MCF 10A (cell line): ENCODE measurements around the gene SNX18. TPM values are rescaled to one million over a fixed set of nuclear protein-coding genes. Genes with fewer than 3 reads are reported as not detected.
A peak's percentile ranks its signal among the peaks of the same experiment; 100 is the strongest.

Source experiments
- BruUV-seq: library from RNA; stranded (reverse); fragments of 400-500 nt; replicated peaks from 2 replicates; lab custom pipeline; 2021; lab: Mats Ljungman, UMichigan
- CTCF ChIA-PET: fragments of 300-600 bp; sonication (Branson Sonifier 250); formaldehyde crosslinking; extraction: SDS; loops from one replicate; lab custom pipeline; 2021; ENCODE audit warnings: antibody characterized with exemption, inconsistent platforms; lab: Yijun Ruan, JAX
- POLR2A ChIA-PET: fragments of 300-600, 350-650 bp; sonication (Branson Sonifier 250); formaldehyde crosslinking; extraction: SDS; loops from one replicate; lab custom pipeline; 2020; ENCODE audit warnings: antibody characterized with exemption, inconsistent platforms; lab: Yijun Ruan, JAX
- DNase-seq: peaks from one replicate; pipeline ENCODE4 v3.0.0-alpha.2; 2018; ENCODE audit not compliant: unreplicated experiment
- H3K27ac Mint-ChIP-seq: one replicate; pipeline ENCODE4 v1.8.0; 2022; ENCODE audit warnings: mild to moderate bottlenecking, low read depth, mixed read lengths; ENCODE audit not compliant: unreplicated experiment
- H3K27me3 Mint-ChIP-seq: one replicate; pipeline ENCODE4 v1.8.0; 2022; ENCODE audit warnings: mixed read lengths; ENCODE audit not compliant: insufficient read depth, unreplicated experiment
- H3K36me3 Mint-ChIP-seq: one replicate; pipeline ENCODE4 v1.8.0; 2022; ENCODE audit warnings: mild to moderate bottlenecking, moderate library complexity, mixed read lengths; ENCODE audit not compliant: insufficient read depth, unreplicated experiment
- H3K4me1 Mint-ChIP-seq: one replicate; pipeline ENCODE4 v1.8.0; 2022; ENCODE audit warnings: mixed read lengths; ENCODE audit not compliant: insufficient read depth, unreplicated experiment
- H3K4me3 Mint-ChIP-seq: one replicate; pipeline ENCODE4 v1.8.0; 2022; ENCODE audit warnings: mild to moderate bottlenecking, moderate library complexity, mixed read lengths; ENCODE audit not compliant: unreplicated experiment
- H3K9me3 Mint-ChIP-seq: one replicate; pipeline ENCODE4 v1.8.0; 2022; ENCODE audit warnings: mixed read lengths; ENCODE audit not compliant: unreplicated experiment
- intact Hi-C: fragments of 100-400 bp; cut with micrococcal nuclease; formaldehyde crosslinking; loops from 2 replicates; pipeline ENCODE4 v1.14.1; 2022
- total RNA-seq: library from RNA; stranded (reverse); gene quantifications from 2 replicates; pipeline ENCODE4 v1.2.3, GENCODE V29; 2022
- TF ChIP-seq, protein P1 (sequence below): fragments of 200-600 bp; IDR thresholded peaks from one replicate; pipeline ENCODE4 v1.8.0; 2022; ENCODE audit warnings: antibody characterized with exemption, mild to moderate bottlenecking; ENCODE audit not compliant: unreplicated experiment

The SNX18 gene
- total RNA-seq, 1 experiment from 2014 or later, result 10.0 TPM

DNA sequence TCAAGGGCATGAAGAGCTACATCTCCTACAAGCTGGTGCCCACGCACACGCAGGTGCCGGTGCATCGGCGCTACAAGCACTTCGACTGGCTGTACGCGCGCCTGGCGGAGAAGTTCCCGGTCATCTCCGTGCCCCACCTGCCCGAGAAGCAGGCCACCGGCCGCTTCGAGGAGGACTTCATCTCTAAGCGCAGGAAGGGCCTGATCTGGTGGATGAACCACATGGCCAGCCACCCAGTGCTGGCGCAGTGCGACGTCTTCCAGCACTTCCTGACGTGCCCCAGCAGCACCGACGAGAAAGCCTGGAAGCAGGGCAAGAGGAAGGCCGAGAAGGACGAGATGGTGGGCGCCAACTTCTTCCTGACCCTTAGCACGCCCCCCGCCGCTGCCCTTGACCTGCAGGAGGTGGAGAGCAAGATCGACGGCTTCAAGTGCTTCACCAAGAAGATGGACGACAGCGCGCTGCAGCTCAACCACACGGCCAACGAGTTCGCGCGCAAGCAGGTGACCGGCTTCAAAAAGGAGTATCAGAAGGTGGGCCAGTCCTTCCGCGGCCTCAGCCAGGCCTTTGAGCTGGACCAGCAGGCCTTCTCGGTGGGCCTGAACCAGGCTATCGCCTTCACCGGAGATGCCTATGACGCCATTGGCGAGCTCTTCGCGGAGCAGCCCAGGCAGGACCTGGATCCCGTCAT lies 1.4 kb downstream of the SNX18 start:
- no TSS peak for BruUV-seq
- ChIA-PET CTCF (interaction anchor here (0.6 to 6.6 kb wide), 17 partner anchors 11 to 467 kb away, joined by 3 to 101 read pairs (median 3); no protein-coding TSS in a partner anchor), POLR2A (interaction anchor here (0.6 to 1.4 kb wide), 4 partner anchors 122 to 789 kb away, joined by 3 to 4 read pairs (median 4); partner anchors contain the start of genes DHX29, GPX8 and MTREX)
- peak overlapping the region; percentile 57 for H3K4me3 Mint-ChIP-seq
- intact Hi-C loops, result loop anchor here (5.0 to 10.0 kb wide), 3 partner anchors 126 to 626 kb away; no protein-coding TSS in a partner anchor
- H3K27me3 Mint-ChIP-seq, result no peaks in the 10 kb centered on the region
- TF ChIP-seq, protein P1, sequence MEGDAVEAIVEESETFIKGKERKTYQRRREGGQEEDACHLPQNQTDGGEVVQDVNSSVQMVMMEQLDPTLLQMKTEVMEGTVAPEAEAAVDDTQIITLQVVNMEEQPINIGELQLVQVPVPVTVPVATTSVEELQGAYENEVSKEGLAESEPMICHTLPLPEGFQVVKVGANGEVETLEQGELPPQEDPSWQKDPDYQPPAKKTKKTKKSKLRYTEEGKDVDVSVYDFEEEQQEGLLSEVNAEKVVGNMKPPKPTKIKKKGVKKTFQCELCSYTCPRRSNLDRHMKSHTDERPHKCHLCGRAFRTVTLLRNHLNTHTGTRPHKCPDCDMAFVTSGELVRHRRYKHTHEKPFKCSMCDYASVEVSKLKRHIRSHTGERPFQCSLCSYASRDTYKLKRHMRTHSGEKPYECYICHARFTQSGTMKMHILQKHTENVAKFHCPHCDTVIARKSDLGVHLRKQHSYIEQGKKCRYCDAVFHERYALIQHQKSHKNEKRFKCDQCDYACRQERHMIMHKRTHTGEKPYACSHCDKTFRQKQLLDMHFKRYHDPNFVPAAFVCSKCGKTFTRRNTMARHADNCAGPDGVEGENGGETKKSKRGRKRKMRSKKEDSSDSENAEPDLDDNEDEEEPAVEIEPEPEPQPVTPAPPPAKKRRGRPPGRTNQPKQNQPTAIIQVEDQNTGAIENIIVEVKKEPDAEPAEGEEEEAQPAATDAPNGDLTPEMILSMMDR, result no peak
- peaks cover 19% of the 10 kb centered on the region for H3K4me1 Mint-ChIP-seq
- no peaks in the 10 kb centered on the region for H3K36me3 Mint-ChIP-seq
- no peaks in the 10 kb centered on the region for H3K9me3 Mint-ChIP-seq
- no peak for DNase-seq
- no peak overlapping the region for H3K27ac Mint-ChIP-seq

- H3K9me3 Mint-ChIP-seq, result no peaks in the 10 kb centered on the region
- ChIA-PET POLR2A (interaction anchor here (1.4 kb wide), 1 partner anchor 326 kb away, joined by 4 read pairs; no protein-coding TSS in a partner anchor), CTCF (interaction anchor here (0.5 to 6.6 kb wide), 11 partner anchors 10 to 1270 kb away, joined by 3 to 101 read pairs (median 5); no protein-coding TSS in a partner anchor)
- no peaks in the 10 kb centered on the region for H3K27me3 Mint-ChIP-seq
- no peak for DNase-seq
- H3K27ac Mint-ChIP-seq, result no peak overlapping the region
- intact Hi-C loops, result loop anchor here (5.0 to 10.0 kb wide), 3 partner anchors 125 to 625 kb away; no protein-coding TSS in a partner anchor
- H3K4me3 Mint-ChIP-seq, result peak overlapping the region; percentile 57
- H3K4me1 Mint-ChIP-seq, result peaks cover 23% of the 10 kb centered on the region
- TF ChIP-seq, protein P1, result no peak
- no TSS peak for BruUV-seq
- no peaks in the 10 kb centered on the region for H3K36me3 Mint-ChIP-seq
Observed at GRCh38 chr5:54519509-54519876, 1.9 kb downstream of the SNX18 start.

DNA sequence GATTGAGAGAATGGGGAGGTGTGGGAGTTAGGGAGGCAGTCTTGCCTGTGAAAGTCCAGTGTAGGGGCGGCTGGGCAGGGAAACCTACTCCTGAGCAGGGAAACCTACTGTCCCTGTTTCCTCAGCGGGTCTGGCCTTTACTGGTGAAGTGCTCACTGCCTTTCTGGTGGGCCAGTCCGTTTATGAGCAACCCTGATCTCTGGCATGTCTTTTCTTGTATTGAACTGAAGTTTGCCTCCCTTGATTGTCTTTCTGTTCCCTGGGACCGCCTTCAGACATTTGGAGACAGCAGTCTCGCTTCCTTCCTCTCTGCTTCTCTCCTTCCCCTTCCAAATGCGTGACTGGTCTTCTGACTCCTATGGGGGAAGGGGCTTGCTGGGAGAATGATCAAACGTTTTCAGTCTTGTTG lies 2.9 kb downstream of the SNX18 start:
- Mint-ChIP-seq H3K27ac (no peak overlapping the region), H3K36me3 (no peaks in the 10 kb centered on the region), H3K4me1 (peaks cover 23% of the 10 kb centered on the region), H3K9me3 (no peaks in the 10 kb centered on the region), H3K4me3 (peak overlapping the region; percentile 57), H3K27me3 (no peaks in the 10 kb centered on the region)
- BruUV-seq, result no TSS peak
- intact Hi-C loops, result loop anchor here (2.0 kb wide), 1 partner anchor 638 kb away; no protein-coding TSS in a partner anchor
- ChIA-PET POLR2A (interaction anchor here (1.4 kb wide), 1 partner anchor 325 kb away, joined by 4 read pairs; no protein-coding TSS in a partner anchor), CTCF (interaction anchor here (2.0 to 6.6 kb wide), 2 partner anchors 222 to 346 kb away, joined by 15 to 83 read pairs; no protein-coding TSS in a partner anchor)
- DNase-seq, result no peak
- TF ChIP-seq, protein P1, result no peak

DNA sequence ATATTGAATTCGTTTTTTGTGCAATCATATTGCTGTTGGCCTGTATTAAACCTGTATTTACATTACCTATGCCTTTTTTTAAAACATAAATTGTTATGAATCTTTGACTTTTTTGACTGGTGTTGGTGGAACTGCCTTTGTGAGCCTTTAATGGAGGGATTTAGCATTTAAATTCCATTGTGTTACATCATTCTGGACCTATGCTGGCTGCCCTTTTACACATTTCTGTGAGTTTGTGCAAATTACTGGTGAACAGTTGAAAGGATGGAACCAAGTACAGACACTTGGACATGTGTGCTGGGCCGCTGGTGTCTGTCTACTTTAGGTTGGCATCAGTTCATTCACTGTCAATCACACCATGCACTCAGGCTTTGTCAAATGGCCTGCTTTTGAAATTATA lies 3.4 kb downstream of the SNX18 start:
- ChIA-PET POLR2A (no interaction called here), CTCF (interaction anchor here (1.4 to 1.9 kb wide), 2 partner anchors 221 to 325 kb away, joined by 5 to 6 read pairs; no protein-coding TSS in a partner anchor)
- TF ChIP-seq, protein P1, result no peak
- no peak for DNase-seq
- H3K4me3 Mint-ChIP-seq, result peak overlapping the region; percentile 57
- H3K27me3 Mint-ChIP-seq, result no peaks in the 10 kb centered on the region
- H3K27ac Mint-ChIP-seq, result no peak overlapping the region
- BruUV-seq, result TSS peak; percentile 9
- no peaks in the 10 kb centered on the region for H3K36me3 Mint-ChIP-seq
- intact Hi-C loops, result loop anchor here (2.0 kb wide), 1 partner anchor 638 kb away; no protein-coding TSS in a partner anchor
- no peaks in the 10 kb centered on the region for H3K9me3 Mint-ChIP-seq
- peaks cover 23% of the 10 kb centered on the region for H3K4me1 Mint-ChIP-seq
